ENCODE results near the gene PODN.
A peak's percentile ranks its signal among the peaks of the same experiment; 100 is the strongest.

The PODN gene

DNA sequence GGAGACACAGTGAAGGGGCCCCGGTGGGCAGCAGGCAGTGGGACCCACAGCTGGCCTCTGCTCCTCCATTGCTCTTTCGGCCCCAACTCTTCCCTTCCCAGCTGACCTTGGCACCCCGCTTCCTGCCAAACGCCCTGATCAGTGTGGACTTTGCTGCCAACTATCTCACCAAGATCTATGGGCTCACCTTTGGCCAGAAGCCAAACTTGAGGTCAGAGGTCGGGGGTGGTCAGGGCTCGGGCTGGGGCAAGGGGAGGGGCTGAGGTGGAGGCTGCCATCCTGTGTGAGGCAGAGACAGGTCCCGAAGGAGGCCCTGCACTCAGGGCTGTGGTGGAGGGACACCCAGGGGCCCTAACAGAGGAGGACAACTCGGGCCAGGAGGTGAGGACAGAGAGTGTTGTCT lies 13.7 kb downstream of the PODN start:
- no peak for DNase-seq

GRCh38 chr1:53076165-53076564 lies 14.2 kb downstream of the PODN start:
- DNase-seq: no peak

GRCh38 chr1:53076721-53077598 lies 14.9 kb downstream of the PODN start:
- DNase-seq: no peak

GRCh38 chr1:53077599-53077965 lies 15.6 kb downstream of the PODN start:
- DNase-seq: no peak

- DNase-seq: no peak
Measured at GRCh38 chr1:53078333-53079101, 16.5 kb downstream of the PODN start.

GRCh38 chr1:53079251-53079650 lies 17.2 kb downstream of the PODN start:
- DNase-seq: no peak

- no peak for DNase-seq
Measured at GRCh38 chr1:53080041-53080440, 18.0 kb downstream of the PODN start.

DNA sequence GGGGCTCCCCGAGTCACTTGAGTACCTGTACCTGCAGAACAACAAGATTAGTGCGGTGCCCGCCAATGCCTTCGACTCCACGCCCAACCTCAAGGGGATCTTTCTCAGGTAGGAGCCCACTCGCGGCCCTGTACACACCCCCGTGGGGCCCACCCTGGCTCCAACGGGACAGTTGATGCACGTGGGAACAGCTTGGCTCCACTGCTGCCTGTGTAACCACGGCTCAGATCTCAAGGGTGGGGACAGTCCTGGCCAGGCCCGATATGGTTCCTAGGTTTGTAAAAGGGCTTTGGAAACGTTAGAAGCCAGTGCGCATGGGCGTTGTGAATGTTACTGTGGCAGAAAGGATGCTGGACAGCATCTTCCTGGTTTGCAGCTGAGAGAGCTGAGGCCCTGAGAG lies 18.8 kb downstream of the PODN start:
- no peak for DNase-seq

DNA sequence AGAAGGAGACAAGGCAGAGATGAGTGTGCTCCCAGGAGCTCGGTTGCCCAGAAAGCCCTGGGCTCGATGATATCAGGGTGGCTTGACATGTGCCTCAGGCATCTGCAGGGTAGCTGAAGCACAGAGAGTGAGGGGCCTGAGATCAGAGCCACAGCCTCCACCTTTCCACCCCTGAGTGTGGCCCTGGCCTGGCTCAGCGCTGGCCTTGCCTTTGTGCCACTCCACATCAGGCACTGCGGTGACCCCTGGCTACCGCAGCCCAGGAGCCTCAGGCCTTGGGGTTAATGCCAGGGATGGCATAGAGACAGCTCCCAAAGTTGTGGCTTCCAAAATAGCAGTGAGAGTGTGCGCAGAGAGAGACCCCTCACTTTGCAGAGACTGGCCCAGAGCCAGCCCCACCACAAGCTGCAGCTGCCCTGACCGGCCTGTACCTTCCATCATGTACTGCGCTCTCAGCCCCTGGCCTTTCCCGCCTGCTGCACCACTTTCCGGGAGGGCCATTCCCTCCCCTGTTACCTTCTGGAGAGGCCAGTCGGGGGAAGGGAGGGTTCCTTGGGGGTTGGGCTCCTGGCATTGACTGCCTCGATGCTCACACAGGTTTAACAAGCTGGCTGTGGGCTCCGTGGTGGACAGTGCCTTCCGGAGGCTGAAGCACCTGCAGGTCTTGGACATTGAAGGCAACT lies 19.5 kb downstream of the PODN start:
- no peak for DNase-seq

- no peak for DNase-seq
Measured at GRCh38 chr1:53082826-53083455, 20.9 kb downstream of the PODN start.

GRCh38 chr1:53083636-53084588 lies 21.9 kb downstream of the PODN start:
- DNase-seq: no peak

DNA sequence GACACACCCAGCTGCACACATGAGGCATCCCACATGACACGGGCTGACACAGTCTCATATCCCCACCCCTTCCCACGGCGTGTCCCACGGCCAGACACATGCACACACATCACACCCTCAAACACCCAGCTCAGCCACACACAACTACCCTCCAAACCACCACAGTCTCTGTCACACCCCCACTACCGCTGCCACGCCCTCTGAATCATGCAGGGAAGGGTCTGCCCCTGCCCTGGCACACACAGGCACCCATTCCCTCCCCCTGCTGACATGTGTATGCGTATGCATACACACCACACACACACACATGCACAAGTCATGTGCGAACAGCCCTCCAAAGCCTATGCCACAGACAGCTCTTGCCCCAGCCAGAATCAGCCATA lies 22.6 kb downstream of the PODN start:
- DNase-seq: peak; percentile 29

- no peak for DNase-seq
Measured at GRCh38 chr1:53085405-53085804, 23.4 kb downstream of the PODN start.

GRCh38 chr1:53086491-53087070 lies 24.6 kb downstream of the PODN start:
- no peak for DNase-seq

GRCh38 chr1:53087332-53088285 lies 25.6 kb downstream of the PODN start:
- DNase-seq: no peak

GRCh38 chr1:53088616-53089300 lies 26.7 kb downstream of the PODN start:
- DNase-seq: no peak

- no peak for DNase-seq
Measured at GRCh38 chr1:53089478-53090226, 27.6 kb downstream of the PODN start.

GRCh38 chr1:53090227-53091147 lies 28.5 kb downstream of the PODN start:
- DNase-seq: peak; percentile 20

Data from CD4-positive, alpha-beta T cell treated with Interleukin-12 subunit alpha and Interleukin-12 subunit beta, for 1 hour (primary cell).